AG04450 (cell line): ENCODE results near the gene HIPK2. TPM values are rescaled to one million over a fixed set of nuclear protein-coding genes. Genes with fewer than 3 reads are reported as not detected.

Experiments used
- CTCF ChIA-PET: fragments of 300-600, 350-600 bp; formaldehyde crosslinking; extraction: SDS; loops from one replicate; lab custom pipeline; 2022; ENCODE audit warnings: antibody characterized with exemption, inconsistent platforms; lab: Charles Lee
- POLR2A ChIA-PET: fragments of 350-600 bp; formaldehyde crosslinking; extraction: SDS; loops from one replicate; lab custom pipeline; 2021; ENCODE audit warnings: antibody characterized with exemption, inconsistent platforms; lab: Yijun Ruan, JAX
- DNase-seq: peaks from one replicate; pipeline ENCODE4 v3.0.0-alpha.2; 2011; ENCODE audit warnings: low read depth, low spot score
- H3K27ac ChIP-seq: one replicate; pipeline ENCODE4 v1.5.1; 2012; ENCODE audit warnings: low read depth, low read length, control low read depth
- H3K27me3 ChIP-seq: one replicate; pipeline ENCODE4 v1.6.0; 2012; ENCODE audit warnings: low read length; ENCODE audit not compliant: control insufficient read depth, insufficient read depth
- H3K4me3 ChIP-seq: 2 replicates; pipeline ENCODE4 v1.5.1; 2011; ENCODE audit warnings: mild to moderate bottlenecking, low read depth, low read length, control low read depth
- H3K9me3 ChIP-seq: 2 replicates; pipeline ENCODE4 v1.5.1; 2012; ENCODE audit warnings: low read length; ENCODE audit not compliant: control insufficient read depth, insufficient read depth
- polyA plus RNA-seq: library from polyadenylated mRNA; depleted of rRNA; stranded (reverse); fragments of >200 nt; gene quantifications from 2 replicates; pipeline ENCODE4 v1.2.3, GENCODE V29; 2011
- TF ChIP-seq, protein P1 (sequence below): IDR thresholded peaks from 2 replicates; pipeline ENCODE4 v1.5.1; 2011; ENCODE audit warnings: low read depth, low read length, control low read depth, inconsistent platforms

Gene HIPK2
- polyA plus RNA-seq, 1 experiment: 61.4 TPM

DNA sequence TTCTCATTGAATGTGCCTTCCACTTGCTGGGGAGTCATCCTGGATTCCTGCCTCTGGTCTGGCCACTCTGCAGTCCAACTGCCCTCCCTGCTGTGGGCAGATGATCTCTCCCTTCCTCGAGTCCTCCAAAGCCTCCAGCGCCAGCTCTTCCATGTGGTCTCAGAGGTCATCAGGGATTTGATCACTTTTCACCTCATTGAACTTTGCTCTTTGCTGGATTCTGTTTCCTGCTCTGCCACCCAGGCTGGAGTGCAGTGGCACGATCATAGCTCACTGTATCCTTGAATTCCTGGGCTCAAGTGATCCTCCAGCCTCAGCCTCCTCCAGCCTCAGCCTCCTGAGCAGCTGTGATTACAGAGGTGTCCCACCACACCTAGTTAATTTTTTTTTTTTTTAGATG is 29.2 kb upstream of the HIPK2 start:
- Histone ChIP-seq H3K27ac (no peak overlapping the region), H3K27me3 (no peaks in the 10 kb centered on the region), H3K4me3 (no peak overlapping the region), H3K9me3 (peaks cover 8% of the 10 kb centered on the region)
- TF ChIP-seq, protein P1, sequence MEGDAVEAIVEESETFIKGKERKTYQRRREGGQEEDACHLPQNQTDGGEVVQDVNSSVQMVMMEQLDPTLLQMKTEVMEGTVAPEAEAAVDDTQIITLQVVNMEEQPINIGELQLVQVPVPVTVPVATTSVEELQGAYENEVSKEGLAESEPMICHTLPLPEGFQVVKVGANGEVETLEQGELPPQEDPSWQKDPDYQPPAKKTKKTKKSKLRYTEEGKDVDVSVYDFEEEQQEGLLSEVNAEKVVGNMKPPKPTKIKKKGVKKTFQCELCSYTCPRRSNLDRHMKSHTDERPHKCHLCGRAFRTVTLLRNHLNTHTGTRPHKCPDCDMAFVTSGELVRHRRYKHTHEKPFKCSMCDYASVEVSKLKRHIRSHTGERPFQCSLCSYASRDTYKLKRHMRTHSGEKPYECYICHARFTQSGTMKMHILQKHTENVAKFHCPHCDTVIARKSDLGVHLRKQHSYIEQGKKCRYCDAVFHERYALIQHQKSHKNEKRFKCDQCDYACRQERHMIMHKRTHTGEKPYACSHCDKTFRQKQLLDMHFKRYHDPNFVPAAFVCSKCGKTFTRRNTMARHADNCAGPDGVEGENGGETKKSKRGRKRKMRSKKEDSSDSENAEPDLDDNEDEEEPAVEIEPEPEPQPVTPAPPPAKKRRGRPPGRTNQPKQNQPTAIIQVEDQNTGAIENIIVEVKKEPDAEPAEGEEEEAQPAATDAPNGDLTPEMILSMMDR: no peak
- DNase-seq: no peak
- ChIA-PET POLR2A (no interaction called here), CTCF (no interaction called here)

DNA sequence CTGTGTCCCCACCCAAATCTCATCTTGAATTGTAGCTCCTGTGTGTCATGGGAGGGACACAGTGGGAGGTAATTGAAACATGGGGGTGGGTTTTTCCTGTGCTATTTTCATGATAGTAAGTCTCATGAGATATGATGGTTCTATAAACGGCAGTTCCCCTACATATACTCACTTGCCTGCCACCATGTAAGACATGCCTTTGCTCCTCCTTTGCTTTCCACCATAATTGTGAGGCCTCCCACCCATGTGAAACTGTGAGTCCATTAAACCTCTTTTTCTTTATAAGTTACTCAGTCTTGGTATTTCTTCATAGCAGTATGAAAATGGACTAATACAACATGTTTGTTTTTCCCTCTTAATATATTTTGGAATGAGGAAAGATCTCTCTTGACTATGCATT is 26.8 kb upstream of the HIPK2 start:
- ChIA-PET CTCF (no interaction called here), POLR2A (no interaction called here)
- Histone ChIP-seq H3K27ac (no peak overlapping the region), H3K27me3 (no peaks in the 10 kb centered on the region), H3K4me3 (no peak overlapping the region), H3K9me3 (peaks cover 8% of the 10 kb centered on the region)
- no peak for DNase-seq
- TF ChIP-seq, protein P1: no peak

DNA sequence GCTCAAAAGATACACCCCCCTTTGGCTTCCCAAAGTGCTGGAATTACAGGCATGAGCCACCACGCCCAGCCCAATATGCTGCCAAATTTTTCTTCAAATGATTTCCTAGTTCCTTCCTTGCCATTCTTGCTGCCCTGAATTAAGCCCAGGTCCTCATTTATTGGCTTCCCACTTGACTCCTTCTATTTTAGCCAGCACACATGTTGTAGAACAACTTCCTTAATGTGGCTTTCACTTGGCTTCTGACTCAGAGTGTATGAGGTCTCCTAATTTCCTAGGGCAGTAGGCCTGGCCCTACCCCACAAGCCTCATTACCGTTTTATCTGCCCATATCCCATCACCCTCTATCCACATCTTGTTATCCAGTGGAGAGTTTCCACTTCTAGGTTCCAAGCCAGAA is 21.8 kb upstream of the HIPK2 start:
- DNase-seq: no peak
- POLR2A ChIA-PET: interaction anchor here (0.6 kb wide), 1 partner anchor 160 kb away, joined by 4 read pairs; no protein-coding TSS in a partner anchor
- Histone ChIP-seq H3K27me3 (no peaks in the 10 kb centered on the region), H3K27ac (no peak overlapping the region), H3K4me3 (no peak overlapping the region), H3K9me3 (peaks cover 8% of the 10 kb centered on the region)
- TF ChIP-seq, protein P1: no peak
- CTCF ChIA-PET: no interaction called here

DNA sequence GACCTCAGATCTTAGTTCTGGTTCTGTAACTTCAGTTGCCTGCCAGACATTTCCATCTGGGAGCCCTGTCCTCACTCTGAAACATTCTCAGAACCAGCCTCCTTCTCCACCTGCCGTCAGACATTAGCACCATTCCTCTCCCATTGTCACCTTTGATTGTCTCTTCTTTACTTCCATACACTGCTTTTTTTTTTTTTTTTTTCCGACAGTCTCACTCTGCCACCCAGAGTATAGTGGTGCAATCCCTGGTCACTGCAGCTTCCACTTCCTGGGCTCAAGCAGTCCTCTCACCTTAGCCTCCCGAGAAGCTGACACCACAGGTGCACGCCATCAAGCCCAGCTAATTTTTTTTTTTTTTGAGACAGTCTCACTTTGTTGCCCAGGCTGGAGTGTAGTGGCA is 21.1 kb upstream of the HIPK2 start:
- H3K4me3 ChIP-seq: no peak overlapping the region
- POLR2A ChIA-PET: no interaction called here
- H3K27ac ChIP-seq: no peak overlapping the region
- H3K27me3 ChIP-seq: no peaks in the 10 kb centered on the region
- TF ChIP-seq, protein P1: no peak
- no peak for DNase-seq
- H3K9me3 ChIP-seq: peaks cover 6% of the 10 kb centered on the region
- CTCF ChIA-PET: interaction anchor here (0.6 kb wide), 1 partner anchor 196 kb away, joined by 3 read pairs; no protein-coding TSS in a partner anchor

DNA sequence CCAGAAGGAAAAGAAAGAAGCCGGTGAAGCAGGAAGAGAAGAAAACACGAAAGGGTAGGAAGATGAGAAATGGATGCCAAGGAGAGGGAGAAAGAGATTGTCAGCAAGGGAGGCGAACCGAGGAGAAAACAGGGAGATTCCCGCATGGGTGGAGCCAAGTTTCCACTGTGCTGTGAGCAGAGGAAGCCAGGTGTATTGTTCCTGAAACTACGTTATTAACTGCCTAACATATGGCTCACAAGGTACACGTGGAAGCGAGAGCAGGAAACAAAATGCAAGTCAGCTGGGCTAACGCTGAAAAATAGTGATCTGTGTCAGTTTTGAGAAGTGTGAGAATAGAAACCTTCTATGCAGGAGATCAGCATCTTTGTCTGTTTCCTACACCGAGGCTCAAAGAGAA is 20.4 kb upstream of the HIPK2 start:
- CTCF ChIA-PET: no interaction called here
- Histone ChIP-seq H3K9me3 (no peaks in the 10 kb centered on the region), H3K27me3 (no peaks in the 10 kb centered on the region), H3K4me3 (no peak overlapping the region), H3K27ac (peak overlapping the region; percentile 11)
- DNase-seq: no peak
- TF ChIP-seq, protein P1: no peak
- POLR2A ChIA-PET: interaction anchor here (1.0 kb wide), 1 partner anchor 55 kb away, joined by 3 read pairs; no protein-coding TSS in a partner anchor
